ENCODE data around the gene COL1A1. TPM values are rescaled to one million over a fixed set of nuclear protein-coding genes. Genes with fewer than 3 reads are reported as not detected.

COL1A1 gene
- total and polyA plus RNA-seq, 2 donors from 2014 or later = 9.2 to 142 TPM

DNA sequence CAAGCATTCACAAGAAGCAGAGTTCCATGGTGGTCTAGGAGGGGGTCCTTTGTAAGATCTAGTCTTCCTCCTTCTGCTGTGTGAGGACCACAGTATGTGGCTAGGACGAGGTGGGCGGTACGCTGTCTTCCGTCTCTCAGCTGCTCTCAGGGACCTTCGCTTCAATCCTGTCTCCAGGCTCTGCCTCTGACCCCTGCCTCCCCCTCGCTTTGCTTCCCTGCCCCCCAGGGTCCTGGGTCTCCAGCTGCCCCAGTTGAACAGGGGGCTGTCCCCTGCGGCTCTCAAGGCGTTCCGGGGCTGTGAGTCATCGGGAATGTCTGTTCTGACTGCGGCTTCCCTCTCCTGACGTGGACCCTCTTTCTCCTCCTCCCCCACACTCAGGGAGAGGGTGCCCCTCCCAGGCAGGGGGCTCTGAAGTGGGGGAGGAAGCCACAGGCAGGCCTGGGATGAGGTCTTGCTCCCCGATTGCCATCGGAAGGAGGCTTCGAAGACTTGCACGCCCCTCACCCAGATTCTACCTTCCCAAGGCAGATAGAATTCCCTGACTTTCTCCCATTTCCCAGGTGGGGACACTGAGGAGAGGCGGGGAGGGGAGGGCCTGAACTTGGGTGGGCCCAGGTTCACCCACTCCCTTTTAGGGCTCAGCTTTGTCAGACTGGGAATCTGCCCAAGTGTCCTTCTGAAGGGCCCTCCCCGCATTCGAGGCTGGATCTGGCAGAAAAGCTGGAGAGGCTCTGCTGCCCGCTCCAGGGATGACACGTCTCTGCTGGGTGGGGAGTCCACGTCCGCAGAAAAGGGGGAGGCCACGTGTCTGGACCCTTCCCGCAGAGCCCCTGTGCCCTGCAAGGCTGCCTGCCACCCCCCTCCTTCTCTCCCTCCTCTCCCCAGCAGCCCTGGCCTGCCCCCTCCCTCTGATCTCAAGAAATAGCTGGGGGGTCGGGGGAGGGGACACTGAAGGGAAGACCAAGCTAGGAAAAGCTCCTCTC lies 9.1 kb upstream of the COL1A1 start:
- Histone ChIP-seq H3K27ac (ENCODE audit: low read depth in 2 of 2, low read length in 2 of 2) (peak overlapping the region; percentile 51 to 72), H3K4me3 (ENCODE audit: low read length in 3 of 3) (no peak overlapping the region), H3K27me3 (ENCODE audit: control insufficient read depth, insufficient read depth, low read length) (no peaks in the 10 kb centered on the region), H3K4me1 (ENCODE audit: control insufficient read depth in 2 of 3, insufficient read depth in 2 of 3, low read depth in 1 of 3, low read length in 3 of 3) (peaks cover 0 to 12% (median 8%) of the 10 kb centered on the region in 3 donors), H3K9ac (ENCODE audit: low read length in 3 of 3) (peak overlapping the region in 1 of 3 donors; percentile 26), H3K36me3 (ENCODE audit: control insufficient read depth in 2 of 3, insufficient read depth in 3 of 3, low read length in 3 of 3) (no peaks in the 10 kb centered on the region), H3K9me3 (ENCODE audit: control insufficient read depth in 2 of 3, insufficient read depth in 1 of 3, low read length in 3 of 3) (no peaks in the 10 kb centered on the region)
- peak; percentile 76 to 95 (median 89) for DNase-seq
- FAIRE-seq = no peak
- intact Hi-C loops (cut with DNase I) = no loop called here
- TF ChIP-seq, protein P1, sequence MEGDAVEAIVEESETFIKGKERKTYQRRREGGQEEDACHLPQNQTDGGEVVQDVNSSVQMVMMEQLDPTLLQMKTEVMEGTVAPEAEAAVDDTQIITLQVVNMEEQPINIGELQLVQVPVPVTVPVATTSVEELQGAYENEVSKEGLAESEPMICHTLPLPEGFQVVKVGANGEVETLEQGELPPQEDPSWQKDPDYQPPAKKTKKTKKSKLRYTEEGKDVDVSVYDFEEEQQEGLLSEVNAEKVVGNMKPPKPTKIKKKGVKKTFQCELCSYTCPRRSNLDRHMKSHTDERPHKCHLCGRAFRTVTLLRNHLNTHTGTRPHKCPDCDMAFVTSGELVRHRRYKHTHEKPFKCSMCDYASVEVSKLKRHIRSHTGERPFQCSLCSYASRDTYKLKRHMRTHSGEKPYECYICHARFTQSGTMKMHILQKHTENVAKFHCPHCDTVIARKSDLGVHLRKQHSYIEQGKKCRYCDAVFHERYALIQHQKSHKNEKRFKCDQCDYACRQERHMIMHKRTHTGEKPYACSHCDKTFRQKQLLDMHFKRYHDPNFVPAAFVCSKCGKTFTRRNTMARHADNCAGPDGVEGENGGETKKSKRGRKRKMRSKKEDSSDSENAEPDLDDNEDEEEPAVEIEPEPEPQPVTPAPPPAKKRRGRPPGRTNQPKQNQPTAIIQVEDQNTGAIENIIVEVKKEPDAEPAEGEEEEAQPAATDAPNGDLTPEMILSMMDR (IDR thresholded peaks at IDR 0.05; ENCODE audit: borderline replicate concordance, extremely low read depth, insufficient read depth) = no peak

DNA sequence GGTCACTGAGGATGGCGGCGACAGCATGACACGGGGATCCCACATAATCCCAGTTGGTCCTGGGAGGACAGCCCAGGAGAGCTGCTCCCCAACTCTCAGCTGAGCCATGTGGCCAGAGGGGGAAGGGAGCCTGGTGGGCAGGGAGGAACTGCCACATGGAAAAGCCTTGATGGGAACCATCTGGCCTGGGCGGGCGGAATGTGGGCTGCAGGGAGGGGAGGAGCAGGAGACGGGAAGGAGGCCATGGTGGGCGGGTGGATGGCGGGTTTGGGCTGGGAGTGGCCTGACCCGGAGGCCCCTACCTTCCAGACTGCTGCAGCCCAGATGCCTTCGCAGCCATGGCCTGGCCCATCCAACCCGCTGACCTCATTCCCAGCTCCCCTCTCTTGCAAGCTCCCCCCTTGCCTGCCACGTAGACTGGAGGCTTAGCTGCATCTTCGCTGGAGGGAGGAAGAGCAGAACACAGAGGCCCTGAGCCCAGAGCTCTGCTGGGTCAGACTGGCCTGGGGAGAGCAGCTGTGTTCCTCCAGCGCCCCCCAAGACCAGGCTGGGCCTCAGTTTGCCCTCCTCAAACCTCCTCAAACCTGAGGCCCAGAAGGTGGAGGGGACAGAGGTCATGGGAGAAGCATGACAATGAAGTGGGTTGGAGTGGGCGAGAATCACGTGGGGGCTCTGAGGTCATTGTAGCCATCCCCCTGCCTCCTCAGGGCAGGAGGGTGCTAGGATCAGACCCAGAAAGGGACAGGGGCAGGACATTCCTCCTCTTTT lies 8.2 kb upstream of the COL1A1 start:
- DNase-seq (peak; percentile 94 to 97 (median 95)), FAIRE-seq (no peak)
- H3K27me3 ChIP-seq (ENCODE audit: control insufficient read depth, insufficient read depth, low read length) = no peaks in the 10 kb centered on the region
- H3K4me1 ChIP-seq (ENCODE audit: control insufficient read depth in 2 of 3, insufficient read depth in 2 of 3, low read depth in 1 of 3, low read length in 3 of 3) = peaks cover 0 to 12% (median 10%) of the 10 kb centered on the region in 3 donors
- peak overlapping the region; percentile 51 to 69 for H3K27ac ChIP-seq (ENCODE audit: low read depth in 2 of 2, low read length in 2 of 2)
- intact Hi-C loops (cut with DNase I) = no loop called here
- no peaks in the 10 kb centered on the region for H3K9me3 ChIP-seq (ENCODE audit: control insufficient read depth in 2 of 3, insufficient read depth in 1 of 3, low read length in 3 of 3)
- no peaks in the 10 kb centered on the region for H3K36me3 ChIP-seq (ENCODE audit: control insufficient read depth in 2 of 3, insufficient read depth in 3 of 3, low read length in 3 of 3)
- H3K4me3 ChIP-seq (ENCODE audit: low read length in 3 of 3) = no peak overlapping the region
- peak overlapping the region in 1 of 3 donors; percentile 26 for H3K9ac ChIP-seq (ENCODE audit: low read length in 3 of 3)
- TF ChIP-seq, protein P1 (IDR thresholded peaks at IDR 0.05; ENCODE audit: borderline replicate concordance, extremely low read depth, insufficient read depth) = no peak

DNA sequence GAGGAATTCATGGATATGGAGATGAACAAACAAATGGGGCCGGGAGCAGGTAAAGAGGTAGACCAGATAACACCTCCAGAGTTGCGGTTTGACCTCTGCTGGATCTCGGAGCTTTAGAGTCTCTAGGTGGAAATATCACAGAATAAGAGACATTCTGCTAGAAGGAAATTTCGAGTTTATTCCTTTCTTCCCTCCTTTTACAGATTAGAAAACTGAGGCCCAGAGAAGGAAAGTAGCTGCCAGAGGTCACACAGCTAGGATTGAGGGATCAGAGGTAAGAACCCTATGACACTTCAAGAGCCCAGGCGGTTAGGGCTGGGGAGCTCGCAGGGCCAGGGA lies 7.7 kb upstream of the COL1A1 start:
- intact Hi-C loops (cut with DNase I) = no loop called here
- H3K27ac ChIP-seq (ENCODE audit: low read depth in 2 of 2, low read length in 2 of 2) = peak overlapping the region; percentile 23 to 51
- H3K27me3 ChIP-seq (ENCODE audit: control insufficient read depth, insufficient read depth, low read length) = no peaks in the 10 kb centered on the region
- FAIRE-seq (no peak), DNase-seq (no peak)
- TF ChIP-seq, protein P1 (IDR thresholded peaks at IDR 0.05; ENCODE audit: borderline replicate concordance, extremely low read depth, insufficient read depth) = no peak
- H3K9me3 ChIP-seq (ENCODE audit: control insufficient read depth in 2 of 3, insufficient read depth in 1 of 3, low read length in 3 of 3) = no peaks in the 10 kb centered on the region
- H3K4me1 ChIP-seq (ENCODE audit: control insufficient read depth in 2 of 3, insufficient read depth in 2 of 3, low read depth in 1 of 3, low read length in 3 of 3) = peaks cover 0 to 12% (median 8%) of the 10 kb centered on the region in 3 donors
- H3K36me3 ChIP-seq (ENCODE audit: control insufficient read depth in 2 of 3, insufficient read depth in 3 of 3, low read length in 3 of 3) = no peaks in the 10 kb centered on the region
- H3K9ac ChIP-seq (ENCODE audit: low read length in 3 of 3) = no peak overlapping the region
- H3K4me3 ChIP-seq (ENCODE audit: low read length in 3 of 3) = no peak overlapping the region
